PC-9 (cell line): Measurements from ENCODE around the gene USP10. TPM values are rescaled to one million over a fixed set of nuclear protein-coding genes. Genes with fewer than 3 reads are reported as not detected.

ENCODE experiments used
- BruUV-seq: library from RNA; stranded (reverse); fragments of 400-500 nt; replicated peaks from 2 replicates; lab custom pipeline; 2021; lab: Mats Ljungman, UMichigan
- CTCF ChIA-PET: fragments of 300-600 bp; sonication (Branson Sonifier 250); formaldehyde crosslinking; loops from one replicate; lab custom pipeline; 2022; ENCODE audit warnings: antibody characterized with exemption; lab: Charles Lee
- POLR2A ChIA-PET: fragments of 300-600 bp; sonication (Branson Sonifier 250); formaldehyde crosslinking; loops from one replicate; lab custom pipeline; 2022; ENCODE audit warnings: antibody characterized with exemption; ENCODE audit not compliant: unreplicated experiment; lab: Charles Lee
- DNase-seq, 2 experiments: peaks; one replicate each; pipeline versions ENCODE4 v3.0.0 to v3.0.0-alpha.2; 2015 to 2022; ENCODE audit warnings: mixed read lengths in 1 of 2
- H2AFZ ChIP-seq: fragments of 200-600 bp; sonication (generic); 2 replicates; pipeline ENCODE4 v1.8.1; 2017; ENCODE audit warnings: antibody characterized with exemption
- H3F3A ChIP-seq: fragments of 200-600 bp; sonication (generic); 2 replicates; pipeline ENCODE4 v1.8.1; 2017; ENCODE audit warnings: antibody characterized with exemption, mild to moderate bottlenecking, low read depth; ENCODE audit not compliant: insufficient read depth
- H3K27ac ChIP-seq: fragments of 200-600 bp; sonication (generic); 2 replicates; pipeline ENCODE4 v1.6.1; 2016; ENCODE audit warnings: mixed run types
- H3K27me3 ChIP-seq: fragments of 200-600 bp; sonication (generic); 2 replicates; pipeline ENCODE4 v1.6.1; 2016; ENCODE audit warnings: low read depth, mixed run types; ENCODE audit not compliant: insufficient read depth
- H3K36me3 ChIP-seq: fragments of 200-600 bp; sonication (generic); 2 replicates; pipeline ENCODE4 v1.6.1; 2016; ENCODE audit warnings: low read depth, mixed run types
- H3K4me1 ChIP-seq: fragments of 200-600 bp; sonication (generic); replicated peaks from 2 replicates; pipeline ENCODE4 v1.6.1; 2016; ENCODE audit warnings: mixed run types; ENCODE audit not compliant: insufficient read depth
- H3K4me2 ChIP-seq: fragments of 200-600 bp; sonication (generic); 2 replicates; pipeline ENCODE4 v1.6.1; 2017; ENCODE audit warnings: mixed run types
- H3K4me3 ChIP-seq: fragments of 200-600 bp; sonication (generic); 2 replicates; pipeline ENCODE4 v1.6.1; 2016; ENCODE audit warnings: mixed run types
- H3K79me2 ChIP-seq: fragments of 200-600 bp; sonication (generic); 2 replicates; pipeline ENCODE4 v1.6.1; 2017; ENCODE audit warnings: low read depth, mixed run types
- H3K9me2 ChIP-seq: fragments of 200-600 bp; sonication (generic); 2 replicates; pipeline ENCODE4 v1.8.1; 2017; ENCODE audit warnings: mild to moderate bottlenecking; ENCODE audit not compliant: insufficient read depth
- H3K9me3 ChIP-seq: fragments of 200-600 bp; sonication (generic); 2 replicates; pipeline ENCODE4 v1.8.1; 2016; ENCODE audit warnings: low read depth; ENCODE audit not compliant: insufficient read depth
- H4K20me1 ChIP-seq: fragments of 200-600 bp; sonication (generic); 2 replicates; pipeline ENCODE4 v1.8.1; 2017; ENCODE audit not compliant: insufficient read depth
- CTCF ChIP-seq: fragments of 200-600 bp; sonication (generic); conservative IDR thresholded peaks from 2 replicates; pipeline ENCODE4 v1.6.1; 2017; ENCODE audit warnings: mixed run types, antibody characterized with exemption, mild to moderate bottlenecking, moderate library complexity
- EZH2 ChIP-seq: fragments of 200-600 bp; sonication (generic); IDR thresholded peaks from 2 replicates; pipeline ENCODE4 v1.8.0; 2017; ENCODE audit warnings: antibody characterized with exemption, low read depth
- intact Hi-C: fragments of 100-400 bp; cut with micrococcal nuclease; formaldehyde crosslinking; loops from one replicate; pipeline ENCODE4 v1.10.0; 2022; ENCODE audit not compliant: unreplicated experiment
- total RNA-seq: library from RNA; stranded (reverse); gene quantifications from 2 replicates; pipeline ENCODE4 v1.2.3, GENCODE V29; 2021

Gene USP10
- total RNA-seq, 1 experiment from 2014 or later = 109 TPM

- Histone ChIP-seq H3K36me3 (no peaks in the 10 kb centered on the region), H3K27ac (no peak overlapping the region), H3K4me3 (no peak overlapping the region), H3K9me2 (no peaks in the 10 kb centered on the region), H2AFZ (no peak overlapping the region), H3K9me3 (no peaks in the 10 kb centered on the region), H3K4me2 (no peak overlapping the region), H3K4me1 (peaks cover 18% of the 10 kb centered on the region), H4K20me1 (no peaks in the 10 kb centered on the region), H3K27me3 (no peaks in the 10 kb centered on the region), H3K79me2 (no peaks in the 10 kb centered on the region), H3F3A (peaks cover 27% of the 10 kb centered on the region; the same call in 1 of the 2 replicates)
- no peak for TF ChIP-seq CTCF
- TF ChIP-seq EZH2 = no peak
- no TSS peak for BruUV-seq
- no peak for DNase-seq
- CTCF ChIA-PET = no interaction called here
- intact Hi-C loops = no loop called here
- POLR2A ChIA-PET = no interaction called here
Observed at GRCh38 chr16:84808826-84809225, 109.0 kb downstream of the USP10 start.

GRCh38 chr16:84810518-84811273, 110.9 kb downstream of the USP10 start:
- H3K27ac ChIP-seq = no peak overlapping the region
- no peaks in the 10 kb centered on the region for H3K9me3 ChIP-seq
- no peak for DNase-seq
- ChIA-PET CTCF (no interaction called here), POLR2A (no interaction called here)
- no peaks in the 10 kb centered on the region for H4K20me1 ChIP-seq
- BruUV-seq = no TSS peak
- H3K36me3 ChIP-seq = no peaks in the 10 kb centered on the region
- no peak for TF ChIP-seq EZH2
- no peak for TF ChIP-seq CTCF
- intact Hi-C loops = no loop called here
- H3K9me2 ChIP-seq = no peaks in the 10 kb centered on the region
- no peak overlapping the region for H3K4me2 ChIP-seq
- H3F3A ChIP-seq = peaks cover 20% of the 10 kb centered on the region; the same call in 1 of the 2 replicates
- no peak overlapping the region for H2AFZ ChIP-seq
- no peak overlapping the region for H3K4me3 ChIP-seq
- no peaks in the 10 kb centered on the region for H3K79me2 ChIP-seq
- H3K27me3 ChIP-seq = no peaks in the 10 kb centered on the region
- peaks cover 16% of the 10 kb centered on the region for H3K4me1 ChIP-seq

- no peak for TF ChIP-seq EZH2
- no peak for TF ChIP-seq CTCF
- Histone ChIP-seq H2AFZ (no peak overlapping the region), H3K9me3 (no peaks in the 10 kb centered on the region), H3F3A (peaks cover 12% of the 10 kb centered on the region; the same call in 1 of the 2 replicates), H3K4me1 (peaks cover 9% of the 10 kb centered on the region), H3K4me2 (no peak overlapping the region), H3K27ac (no peak overlapping the region), H3K27me3 (no peaks in the 10 kb centered on the region), H3K36me3 (no peaks in the 10 kb centered on the region), H3K9me2 (no peaks in the 10 kb centered on the region), H3K4me3 (no peak overlapping the region), H3K79me2 (no peaks in the 10 kb centered on the region), H4K20me1 (no peaks in the 10 kb centered on the region)
- ChIA-PET POLR2A (no interaction called here), CTCF (no interaction called here)
- no peak for DNase-seq
- intact Hi-C loops = no loop called here
- no TSS peak for BruUV-seq
Observed at GRCh38 chr16:84811529-84811928, 111.7 kb downstream of the USP10 start.
